ENCODE data around the gene RIPOR3.
"Not testable (repeated sequence)": the region's sequence is repeated elsewhere in the genome, so short reads cannot be mapped to it uniquely, and the experiment has no call there.

Gene RIPOR3

GRCh38 chr20:50569864-50570836 is 121.2 kb downstream of the RIPOR3 start:
- DNase-seq: no peak

DNA sequence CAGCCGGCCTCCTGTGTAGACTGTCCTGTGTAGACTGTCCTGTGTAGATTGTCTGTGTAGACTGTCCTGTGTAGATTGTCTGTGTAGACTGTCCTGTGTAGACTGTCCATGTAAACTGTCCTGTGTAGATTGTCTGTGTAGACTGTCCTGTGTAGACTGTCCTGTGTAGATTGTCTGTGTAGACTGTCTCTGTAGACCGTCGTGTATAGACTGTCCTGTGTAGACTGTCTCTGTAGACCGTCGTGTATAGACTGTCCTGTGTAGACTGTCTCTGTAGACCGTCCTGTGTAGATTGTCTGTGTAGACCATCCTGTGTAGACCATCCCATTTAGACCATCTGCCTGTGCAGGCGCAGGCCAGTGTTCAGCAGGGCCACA is 121.9 kb downstream of the RIPOR3 start:
- DNase-seq: not testable (repeated sequence)

- no peak for DNase-seq
Measured at GRCh38 chr20:50568549-50568942, 122.8 kb downstream of the RIPOR3 start.

DNA sequence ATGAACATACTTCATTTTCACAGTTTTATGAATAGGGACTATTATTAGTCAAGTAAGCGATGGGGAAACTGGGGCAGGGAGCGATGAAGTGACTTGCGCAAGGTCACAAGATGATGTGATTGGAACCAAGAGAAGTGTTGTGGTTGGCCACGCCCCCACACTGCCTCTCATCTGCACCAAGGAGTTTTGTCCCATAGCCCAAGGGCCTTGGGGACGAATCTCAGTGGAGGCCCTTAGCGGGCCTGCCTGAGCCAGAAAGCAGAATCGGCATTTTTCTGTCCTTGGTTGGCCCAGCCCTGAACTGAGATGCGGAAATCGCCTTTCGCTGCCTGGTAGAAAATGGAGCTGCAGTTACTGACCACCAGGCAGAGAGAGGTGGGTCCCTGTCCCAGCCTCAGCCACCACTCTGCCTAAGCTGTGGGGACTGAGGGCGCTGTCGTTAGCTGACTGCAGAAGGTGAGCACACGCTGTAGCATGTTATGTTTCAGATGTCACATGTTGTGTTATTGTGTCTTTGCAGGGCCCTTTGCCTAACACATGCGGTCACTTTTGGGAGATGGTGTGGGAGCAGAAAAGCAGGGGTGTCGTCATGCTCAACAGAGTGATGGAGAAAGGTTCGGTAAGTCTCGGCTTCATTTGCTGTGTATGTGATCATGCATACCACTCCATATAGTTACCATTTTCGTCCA is 123.3 kb downstream of the RIPOR3 start:
- no peak for DNase-seq

DNA sequence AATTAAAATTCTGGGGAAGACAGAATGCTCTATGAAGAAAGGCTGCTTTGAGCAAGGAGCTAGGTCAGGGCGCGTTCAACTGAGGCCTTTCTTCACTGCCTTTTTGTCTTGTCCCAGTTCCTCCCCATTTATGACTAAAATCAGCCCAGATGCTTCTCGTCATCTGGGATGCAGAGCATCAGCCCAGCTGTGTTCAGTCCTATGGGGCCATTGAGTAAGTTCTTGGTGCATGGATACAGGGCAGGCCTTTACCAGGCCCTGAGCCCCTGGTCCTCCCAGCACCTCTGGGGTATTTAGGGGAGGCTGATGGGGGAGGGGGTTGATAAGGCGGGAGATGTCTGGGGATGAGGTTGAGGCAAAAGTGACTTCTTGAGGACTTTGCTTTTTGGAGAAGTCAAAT is 125.5 kb downstream of the RIPOR3 start:
- DNase-seq: no peak

- no peak for DNase-seq
Measured at GRCh38 chr20:50565383-50565782, 126.0 kb downstream of the RIPOR3 start.

DNA sequence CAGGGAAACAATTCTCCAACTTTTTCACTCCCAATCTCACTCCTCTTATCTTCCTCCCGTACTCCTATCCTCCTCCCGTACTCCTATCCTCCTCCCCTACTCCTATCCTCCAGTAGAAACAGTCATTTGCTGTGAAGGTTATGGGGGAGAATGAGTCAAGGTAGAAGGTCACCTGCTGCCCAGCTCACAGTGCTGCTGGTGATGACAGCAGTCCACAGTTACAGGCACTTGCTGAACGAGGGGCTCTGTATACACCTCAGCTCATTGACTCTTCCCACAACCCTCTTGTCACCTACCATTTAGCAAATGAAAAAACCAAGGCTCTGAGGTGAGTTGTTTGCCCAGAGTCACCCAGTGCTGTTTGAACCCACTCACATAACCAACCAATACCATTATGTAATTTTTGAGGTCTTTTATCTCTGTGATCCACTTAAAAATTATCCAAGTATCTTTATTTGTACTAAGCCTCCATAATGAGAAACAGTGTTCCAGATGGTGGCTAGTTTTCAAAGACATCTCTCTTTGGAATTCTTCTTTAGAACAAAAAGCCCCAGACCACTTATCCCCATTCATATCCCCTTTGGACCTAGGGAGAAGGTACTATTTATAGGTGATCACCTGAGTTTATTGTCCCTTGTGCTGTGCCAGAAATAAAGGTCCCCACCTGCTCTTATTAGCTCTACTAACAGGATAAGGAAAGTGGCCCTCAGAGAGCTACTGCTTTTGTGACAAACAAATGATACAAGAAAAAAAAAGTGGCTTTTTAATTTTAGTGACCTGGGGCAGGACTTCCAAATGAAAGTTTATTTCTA is 128.0 kb downstream of the RIPOR3 start:
- DNase-seq: peak; percentile 83 to 88

- DNase-seq: peak; percentile 56 to 85
Measured at GRCh38 chr20:50562262-50562701, 129.1 kb downstream of the RIPOR3 start.

DNA sequence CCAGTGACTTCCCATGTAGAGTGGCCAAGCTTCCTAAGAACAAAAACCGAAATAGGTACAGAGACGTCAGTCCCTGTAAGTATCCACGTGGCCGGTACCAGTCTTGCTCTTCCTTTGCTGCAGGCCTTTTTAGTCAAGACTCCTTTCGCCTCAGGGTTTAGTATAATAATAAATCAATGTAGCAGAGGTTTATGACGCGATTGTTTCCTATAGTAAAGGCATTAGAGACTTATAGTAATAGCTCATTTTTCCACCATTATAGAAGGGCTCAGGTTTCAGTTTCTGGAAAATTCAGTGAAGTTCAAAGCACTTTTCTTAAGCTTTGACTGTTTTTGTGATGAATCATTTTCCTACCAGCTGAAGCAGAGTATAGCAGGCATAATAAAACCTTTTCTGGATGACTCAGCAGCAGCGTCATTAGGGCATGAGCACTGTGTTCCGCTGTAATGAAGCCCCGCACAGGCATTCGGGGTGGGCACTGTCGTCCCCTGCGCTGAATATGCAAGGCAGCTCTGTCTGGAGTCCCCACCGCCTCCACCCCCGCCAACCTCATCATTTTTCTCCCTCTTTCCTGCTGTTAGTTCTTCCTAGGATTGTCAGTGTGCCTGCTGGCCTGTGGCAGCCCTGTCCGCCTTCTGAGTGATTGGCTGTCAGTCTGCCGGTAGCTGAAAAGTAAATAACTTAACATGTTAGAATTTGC is 129.8 kb downstream of the RIPOR3 start:
- no peak for DNase-seq

DNA sequence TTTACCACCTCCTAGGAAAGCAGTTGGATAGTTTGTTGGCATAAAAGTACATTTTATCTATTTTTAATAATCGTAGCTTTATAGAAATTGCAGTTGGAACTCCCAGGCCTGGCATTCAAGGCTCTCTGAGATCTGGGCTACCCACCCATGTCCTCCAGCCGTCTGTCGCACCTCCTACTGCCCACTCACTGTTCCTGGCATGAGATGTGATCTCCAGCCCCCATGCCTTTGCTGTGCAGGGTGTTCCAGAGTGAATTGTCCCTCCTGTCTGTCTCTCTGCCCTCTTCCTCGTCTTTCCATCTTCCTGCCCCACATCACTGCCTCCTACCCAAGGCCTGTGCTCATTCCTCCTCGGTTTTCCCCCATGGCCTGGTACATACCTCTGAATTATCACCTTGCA is 130.5 kb downstream of the RIPOR3 start:
- DNase-seq: no peak

GRCh38 chr20:50559856-50560638 is 131.3 kb downstream of the RIPOR3 start:
- no peak for DNase-seq

- no peak for DNase-seq
Measured at GRCh38 chr20:50559149-50559548, 132.2 kb downstream of the RIPOR3 start.

DNA sequence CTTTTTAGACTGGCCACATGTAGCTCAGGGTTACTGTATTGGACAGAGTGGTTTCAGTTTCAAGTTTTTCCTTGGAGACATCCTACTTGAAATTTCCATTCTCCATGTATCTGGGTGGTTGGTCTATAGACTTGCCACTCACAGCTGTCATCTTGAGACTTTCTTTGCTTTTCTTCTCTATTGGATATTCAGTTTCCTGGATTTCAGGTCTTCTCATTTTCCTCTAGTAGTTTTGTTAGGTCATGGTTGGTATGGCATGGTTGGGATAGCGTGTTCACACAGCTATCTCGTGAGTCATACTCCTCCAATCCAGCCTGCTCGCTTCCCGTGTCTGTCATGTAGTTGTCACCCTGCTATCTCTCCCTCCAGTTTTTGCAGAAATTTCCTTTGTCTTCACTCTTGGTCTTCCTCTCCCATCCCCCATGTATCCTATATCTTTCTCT is 132.8 kb downstream of the RIPOR3 start:
- no peak for DNase-seq

- DNase-seq: no peak
Measured at GRCh38 chr20:50557549-50558134, 133.7 kb downstream of the RIPOR3 start.

DNA sequence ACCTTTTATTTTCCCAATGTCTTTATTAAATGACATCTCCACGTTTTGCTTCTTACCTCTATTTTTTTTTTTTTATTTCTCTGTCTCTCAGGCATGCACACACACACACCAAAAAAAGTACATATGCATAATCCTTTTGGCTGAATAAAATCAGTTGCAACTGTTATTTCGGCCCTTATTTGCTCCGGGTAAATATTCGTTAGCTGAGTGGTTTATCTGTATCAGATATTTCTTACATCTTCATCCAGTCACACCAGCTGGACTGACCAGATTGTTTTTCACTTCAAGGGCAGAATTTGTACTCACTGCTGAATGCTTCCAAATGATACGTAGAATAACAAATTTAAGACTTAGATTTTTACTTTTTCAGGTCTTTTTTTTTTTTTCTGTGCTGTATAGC is 135.7 kb downstream of the RIPOR3 start:
- DNase-seq: no peak

- DNase-seq: no peak
Measured at GRCh38 chr20:50554694-50555579, 136.4 kb downstream of the RIPOR3 start.

DNA sequence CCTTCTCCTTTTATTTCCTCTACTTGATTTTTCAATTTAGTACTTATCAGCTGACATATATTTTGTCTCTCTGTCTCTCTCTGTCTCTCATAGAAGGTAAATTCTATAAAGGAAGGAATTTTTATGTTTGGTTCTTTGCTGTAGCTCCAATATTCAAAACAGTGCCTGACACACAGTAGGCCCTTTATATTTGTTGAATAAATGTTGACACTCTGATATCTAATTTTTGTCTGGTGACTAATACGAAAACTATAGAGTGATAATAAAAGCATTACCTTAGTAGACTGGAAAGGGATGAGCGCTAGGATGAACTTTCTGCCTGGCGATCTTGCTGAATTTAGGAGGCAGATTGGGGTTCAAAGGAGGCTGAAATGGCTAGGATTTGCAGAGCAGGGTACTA is 138.4 kb downstream of the RIPOR3 start:
- no peak for DNase-seq

DNA sequence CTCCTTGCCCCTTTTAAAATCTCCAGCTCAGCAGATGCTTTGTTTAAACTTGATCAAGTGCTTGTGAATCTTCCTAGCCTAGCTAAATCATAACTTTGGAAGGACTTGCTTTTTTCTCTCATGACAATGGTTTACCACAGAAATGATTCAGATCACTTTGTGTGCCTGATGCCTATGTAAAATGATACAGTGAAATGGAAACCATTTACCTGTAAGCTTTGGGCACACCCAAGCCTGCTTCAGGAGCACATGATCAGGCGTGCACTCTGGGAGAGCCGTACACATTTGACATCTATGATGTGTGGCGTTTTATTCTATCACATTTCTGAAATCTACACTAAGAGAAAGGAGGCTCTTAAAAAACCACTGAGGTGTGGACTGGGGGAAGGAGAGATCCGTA is 140.1 kb downstream of the RIPOR3 start:
- DNase-seq: peak; percentile 55 to 74

GRCh38 chr20:50550531-50550930 is 140.8 kb downstream of the RIPOR3 start:
- DNase-seq: peak; percentile 24 to 36

DNA sequence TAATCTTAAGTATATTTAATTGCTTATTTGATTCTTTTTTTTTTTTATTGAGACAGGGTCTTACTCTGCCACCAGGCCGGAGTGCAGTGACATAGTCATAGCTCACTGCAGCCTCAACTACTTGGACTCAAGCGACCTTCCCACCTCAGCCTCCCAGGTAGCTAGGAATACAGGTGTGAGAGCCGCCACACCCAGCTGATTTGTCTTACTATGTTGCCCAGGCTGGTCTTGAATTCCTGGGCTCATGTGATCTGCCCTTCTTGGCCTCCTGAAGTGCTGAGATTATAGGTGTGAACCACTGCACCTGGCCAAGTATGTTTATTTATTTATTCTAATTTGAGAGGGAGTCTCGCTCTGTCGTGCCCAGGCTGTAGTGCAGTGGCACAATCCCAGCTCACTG is 142.9 kb downstream of the RIPOR3 start:
- DNase-seq: no peak

Data from NCI-H187 (cell line).